ENCODE data around the gene CCNL2. TPM values are rescaled to one million over a fixed set of nuclear protein-coding genes. Genes with fewer than 3 reads are reported as not detected.

CCNL2 gene
- total and polyA plus RNA-seq, 2 donors (not counting 1 experiment from before 2014, with no cell fraction given): 102 to 116 TPM

DNA sequence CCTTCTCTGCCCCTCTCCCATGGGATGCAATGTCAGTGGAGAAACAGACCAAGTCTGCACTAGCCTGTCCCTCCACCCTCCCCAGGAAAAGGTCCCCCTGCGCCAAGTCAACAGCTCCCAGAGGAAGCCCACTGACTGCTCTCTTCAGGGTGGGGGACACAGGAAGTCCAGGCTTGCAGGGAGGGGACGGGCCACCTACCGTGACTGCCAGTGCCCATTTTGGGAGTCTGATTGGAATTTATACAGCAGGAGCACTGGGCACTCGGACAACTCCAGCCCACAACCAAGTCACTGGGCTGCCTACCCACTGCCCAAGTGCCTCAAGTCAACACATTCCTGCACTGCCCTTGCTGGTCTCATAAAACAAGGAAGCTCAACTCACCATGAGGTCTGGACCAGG is 6.1 kb downstream of the CCNL2 start:
- peaks cover 42% of the 10 kb centered on the region for H3K36me3 ChIP-seq (ENCODE audit: control insufficient read depth, insufficient read depth, low read length)
- no peak overlapping the region for H3K4me2 ChIP-seq (ENCODE audit: extremely low read depth, insufficient read depth, low read length)
- TF ChIP-seq EZH2 (IDR thresholded peaks at IDR 0.05; ENCODE audit: low read length, missing control alignments): no peak
- TF ChIP-seq, protein P1, sequence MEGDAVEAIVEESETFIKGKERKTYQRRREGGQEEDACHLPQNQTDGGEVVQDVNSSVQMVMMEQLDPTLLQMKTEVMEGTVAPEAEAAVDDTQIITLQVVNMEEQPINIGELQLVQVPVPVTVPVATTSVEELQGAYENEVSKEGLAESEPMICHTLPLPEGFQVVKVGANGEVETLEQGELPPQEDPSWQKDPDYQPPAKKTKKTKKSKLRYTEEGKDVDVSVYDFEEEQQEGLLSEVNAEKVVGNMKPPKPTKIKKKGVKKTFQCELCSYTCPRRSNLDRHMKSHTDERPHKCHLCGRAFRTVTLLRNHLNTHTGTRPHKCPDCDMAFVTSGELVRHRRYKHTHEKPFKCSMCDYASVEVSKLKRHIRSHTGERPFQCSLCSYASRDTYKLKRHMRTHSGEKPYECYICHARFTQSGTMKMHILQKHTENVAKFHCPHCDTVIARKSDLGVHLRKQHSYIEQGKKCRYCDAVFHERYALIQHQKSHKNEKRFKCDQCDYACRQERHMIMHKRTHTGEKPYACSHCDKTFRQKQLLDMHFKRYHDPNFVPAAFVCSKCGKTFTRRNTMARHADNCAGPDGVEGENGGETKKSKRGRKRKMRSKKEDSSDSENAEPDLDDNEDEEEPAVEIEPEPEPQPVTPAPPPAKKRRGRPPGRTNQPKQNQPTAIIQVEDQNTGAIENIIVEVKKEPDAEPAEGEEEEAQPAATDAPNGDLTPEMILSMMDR (conservative IDR thresholded peaks at IDR 0.05 in 1 of 2, IDR thresholded peaks at IDR 0.05 in 1 of 2; ENCODE audit: low read depth in 1 of 2, low read length in 2 of 2): no peak
- no peak overlapping the region for H3K4me3 ChIP-seq (replicated peaks in 1 of 4; ENCODE audit: control extremely low read depth in 1 of 4, insufficient read depth in 1 of 4, low read depth in 3 of 4, low read length in 4 of 4)
- no peaks in the 10 kb centered on the region for H4K20me1 ChIP-seq (ENCODE audit: control insufficient read depth, extremely low read depth, insufficient read depth, low read length)
- H3K27ac ChIP-seq (ENCODE audit: insufficient read depth, low read length): no peak overlapping the region
- no peak for DNase-seq (ENCODE audit: low read depth in 2 of 2)
- peaks cover 27% of the 10 kb centered on the region for H3K79me2 ChIP-seq (ENCODE audit: control insufficient read depth, insufficient read depth, low read length)
- no peaks in the 10 kb centered on the region for H3K27me3 ChIP-seq (ENCODE audit: control insufficient read depth, insufficient read depth, low read length)
- H3K4me1 ChIP-seq (ENCODE audit: control insufficient read depth, extremely low read depth, insufficient read depth, low read length): peaks cover 7% of the 10 kb centered on the region
- H3K9ac ChIP-seq (ENCODE audit: insufficient read depth, low read length): no peak overlapping the region
- H3K9me3 ChIP-seq (ENCODE audit: control insufficient read depth, insufficient read depth, low read depth, low read length): no peaks in the 10 kb centered on the region
- no peak overlapping the region for H2AFZ ChIP-seq (ENCODE audit: low read length)

DNA sequence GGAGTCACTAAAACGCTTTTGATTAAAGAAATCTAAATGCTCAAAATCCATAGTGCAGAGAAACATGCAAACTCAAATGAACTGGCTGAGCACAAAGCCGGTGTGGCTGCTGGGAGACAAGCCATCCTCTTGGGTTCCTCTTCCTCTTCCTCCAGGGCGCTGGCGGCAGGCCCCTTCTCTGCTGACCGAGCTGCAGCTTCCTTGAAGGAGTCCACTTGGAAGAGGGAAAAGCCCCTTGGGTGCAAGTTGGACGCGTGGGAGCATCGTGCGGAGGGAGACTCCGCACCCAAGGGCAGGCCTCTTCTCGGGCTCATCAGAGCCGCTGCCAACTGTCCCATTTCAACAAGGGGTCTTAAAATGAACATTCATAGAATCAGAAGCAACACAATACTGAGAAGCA is 7.9 kb downstream of the CCNL2 start:
- DNase-seq (ENCODE audit: low read depth in 2 of 2): no peak
- Histone ChIP-seq H3K79me2 (ENCODE audit: control insufficient read depth, insufficient read depth, low read length) (peaks cover 15% of the 10 kb centered on the region), H3K4me3 (replicated peaks in 1 of 4; ENCODE audit: control extremely low read depth in 1 of 4, insufficient read depth in 1 of 4, low read depth in 3 of 4, low read length in 4 of 4) (no peak overlapping the region), H3K9me3 (ENCODE audit: control insufficient read depth, insufficient read depth, low read depth, low read length) (no peaks in the 10 kb centered on the region), H3K9ac (ENCODE audit: insufficient read depth, low read length) (no peak overlapping the region), H3K27ac (ENCODE audit: insufficient read depth, low read length) (no peak overlapping the region), H3K4me2 (ENCODE audit: extremely low read depth, insufficient read depth, low read length) (no peak overlapping the region), H4K20me1 (ENCODE audit: control insufficient read depth, extremely low read depth, insufficient read depth, low read length) (no peaks in the 10 kb centered on the region), H3K36me3 (ENCODE audit: control insufficient read depth, insufficient read depth, low read length) (peaks cover 41% of the 10 kb centered on the region), H3K4me1 (ENCODE audit: control insufficient read depth, extremely low read depth, insufficient read depth, low read length) (no peaks in the 10 kb centered on the region), H2AFZ (ENCODE audit: low read length) (no peak overlapping the region), H3K27me3 (ENCODE audit: control insufficient read depth, insufficient read depth, low read length) (no peaks in the 10 kb centered on the region)
- TF ChIP-seq EZH2 (IDR thresholded peaks at IDR 0.05; ENCODE audit: low read length, missing control alignments): no peak
- TF ChIP-seq, protein P1 (conservative IDR thresholded peaks at IDR 0.05 in 1 of 2, IDR thresholded peaks at IDR 0.05 in 1 of 2; ENCODE audit: low read depth in 1 of 2, low read length in 2 of 2): no peak

DNA sequence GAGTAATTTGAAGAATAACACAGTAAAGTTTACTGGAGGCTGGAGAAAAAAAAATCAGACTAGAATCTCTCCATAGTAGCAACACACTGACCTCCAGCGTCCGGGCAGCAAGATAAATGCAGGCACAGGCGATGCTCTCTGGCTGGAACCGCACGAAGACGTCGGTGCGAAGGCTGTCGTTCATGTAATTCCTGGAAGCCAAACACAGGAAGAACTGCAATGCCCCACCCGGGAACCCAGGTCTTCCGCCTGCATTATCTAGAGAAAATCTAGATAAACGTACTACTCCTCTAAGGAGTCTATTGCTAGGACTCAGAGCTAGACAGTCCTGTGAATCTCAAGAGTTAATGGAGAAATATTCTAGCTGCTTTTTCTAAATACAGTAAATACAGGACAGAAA is 8.5 kb downstream of the CCNL2 start:
- Histone ChIP-seq H3K27ac (ENCODE audit: insufficient read depth, low read length) (no peak overlapping the region), H4K20me1 (ENCODE audit: control insufficient read depth, extremely low read depth, insufficient read depth, low read length) (no peaks in the 10 kb centered on the region), H3K36me3 (ENCODE audit: control insufficient read depth, insufficient read depth, low read length) (peaks cover 44% of the 10 kb centered on the region), H3K79me2 (ENCODE audit: control insufficient read depth, insufficient read depth, low read length) (peaks cover 14% of the 10 kb centered on the region), H3K9ac (ENCODE audit: insufficient read depth, low read length) (no peak overlapping the region), H3K9me3 (ENCODE audit: control insufficient read depth, insufficient read depth, low read depth, low read length) (no peaks in the 10 kb centered on the region), H3K27me3 (ENCODE audit: control insufficient read depth, insufficient read depth, low read length) (no peaks in the 10 kb centered on the region), H3K4me2 (ENCODE audit: extremely low read depth, insufficient read depth, low read length) (no peak overlapping the region), H2AFZ (ENCODE audit: low read length) (no peak overlapping the region), H3K4me3 (replicated peaks in 1 of 4; ENCODE audit: control extremely low read depth in 1 of 4, insufficient read depth in 1 of 4, low read depth in 3 of 4, low read length in 4 of 4) (no peak overlapping the region), H3K4me1 (ENCODE audit: control insufficient read depth, extremely low read depth, insufficient read depth, low read length) (no peaks in the 10 kb centered on the region)
- TF ChIP-seq, protein P1 (conservative IDR thresholded peaks at IDR 0.05 in 1 of 2, IDR thresholded peaks at IDR 0.05 in 1 of 2; ENCODE audit: low read depth in 1 of 2, low read length in 2 of 2): no peak
- no peak for DNase-seq (ENCODE audit: low read depth in 2 of 2)

All from fibroblast of lung (primary cell).